H1 (cell line): ENCODE measurements around the gene FBXO28. TPM values are rescaled to one million over a fixed set of nuclear protein-coding genes. Genes with fewer than 3 reads are reported as not detected.

Experiments
- SIN3A ChIP-seq, 2 experiments: IDR thresholded peaks in 1 of 2; conservative IDR thresholded peaks in 1 of 2; 2 replicates each; pipeline ENCODE4 v1.6.1; 2011 to 2012; ENCODE audit warnings: low read length in 2 of 2, improper control_type of control experiment in 1 of 2, low read depth in 1 of 2, mild to moderate bottlenecking in 1 of 2
- polyA plus RNA-seq, 7 experiments: library from polyadenylated mRNA; depleted of rRNA in 3 of 7; stranded (reverse) in 5 of 7; unstranded in 2 of 7; fragments of >200 nt in 5 of 7; fragments of 200-250 nt in 2 of 7; gene quantifications; 1 replicate in 5 of 7; 2 replicates in 1 of 7; 4 replicates in 1 of 7; pipeline versions ENCODE4 v1.2.1 to v1.2.3, GENCODE V29; 2011 to 2013; ENCODE audit warnings: missing spikeins in 2 of 7, mixed read lengths in 2 of 7
- total RNA-seq: library from RNA; stranded (reverse); fragmentation: NEBNext Ultra II Directional; extraction: Animal tissue kit (Norgen Biotek cat#: 25700); gene quantifications from 2 replicates; pipeline ENCODE4 v1.2.1, GENCODE V29; 2021

The FBXO28 gene
- total and polyA plus RNA-seq, 2 of the 8 experiments (the other 6 are each of a cell fraction or from before 2014, with no cell fraction given), result 10.3 to 42.5 TPM

- no peak for TF ChIP-seq SIN3A (conservative IDR thresholded peaks at IDR 0.05 in 1 of 2, IDR thresholded peaks at IDR 0.05 in 1 of 2; ENCODE audit: low read depth in 1 of 2, low read length in 2 of 2)
These were observed 14.3 kb downstream of the FBXO28 start (continued) for GRCh38 chr1:224127925-224128819.
